Coronary artery (tissue), 2 donors: ENCODE results near the gene PKD2L1.
A peak's percentile ranks its signal among the peaks of the same experiment; 100 is the strongest.

Experiments used
- DNase-seq: peaks from one replicate; pipeline ENCODE4 v3.0.0-alpha.2; 2017; ENCODE audit warnings: low spot score
- H3K27ac ChIP-seq, 2 donors: fragments of 200-600 bp; sonication (generic); one replicate each; pipeline ENCODE4 v1.5.1; 2016 to 2019
- H3K4me3 ChIP-seq: fragments of 200-600 bp; sonication (generic); 2 replicates; pipeline ENCODE4 v1.5.1; 2016; ENCODE audit warnings: mild to moderate bottlenecking, moderate library complexity
- CTCF ChIP-seq: fragments of 200-600 bp; sonication (generic); IDR thresholded peaks from one replicate; pipeline ENCODE4 v1.5.1; 2019; ENCODE audit warnings: antibody characterized with exemption

The PKD2L1 gene

GRCh38 chr10:100353770-100354485, 23.9 kb upstream of the PKD2L1 start:
- Histone ChIP-seq H3K27ac (no peak overlapping the region), H3K4me3 (no peak overlapping the region)
- no peak for DNase-seq
- TF ChIP-seq CTCF, result no peak

- Histone ChIP-seq H3K27ac (no peak overlapping the region), H3K4me3 (no peak overlapping the region)
Measured at GRCh38 chr10:100350914-100351485, 21.0 kb upstream of the PKD2L1 start.

GRCh38 chr10:100349672-100350071, 19.6 kb upstream of the PKD2L1 start:
- no peak overlapping the region for H3K4me3 ChIP-seq
- TF ChIP-seq CTCF, result no peak
- DNase-seq, result no peak
- H3K27ac ChIP-seq, result no peak overlapping the region

More at GRCh38 chr10:100350914-100351485, 21.0 kb upstream of the PKD2L1 start:
- TF ChIP-seq CTCF, result no peak
- no peak for DNase-seq

- no peak for TF ChIP-seq CTCF
- H3K27ac ChIP-seq, result no peak overlapping the region
- no peak overlapping the region for H3K4me3 ChIP-seq
- DNase-seq, result no peak
Measured at GRCh38 chr10:100349087-100349486, 19.1 kb upstream of the PKD2L1 start.

GRCh38 chr10:100348389-100348927, 18.4 kb upstream of the PKD2L1 start:
- Histone ChIP-seq H3K27ac (no peak overlapping the region), H3K4me3 (peak overlapping the region; percentile 75)
- DNase-seq, result no peak
- no peak for TF ChIP-seq CTCF

GRCh38 chr10:100347568-100348195, 17.7 kb upstream of the PKD2L1 start:
- TF ChIP-seq CTCF, result no peak
- Histone ChIP-seq H3K4me3 (peak overlapping the region; percentile 75), H3K27ac (peak overlapping the region in 1 of 2 donors; percentile 9)
- DNase-seq, result no peak
